Endodermal cell (in vitro differentiated cells): Measurements from ENCODE around the gene PRPF19. TPM values are rescaled to one million over a fixed set of nuclear protein-coding genes. Genes with fewer than 3 reads are reported as not detected.

Experiments used
- DNase-seq: peaks from one replicate; pipeline ENCODE4 v3.0.0-alpha.2; 2017
- H3K27ac ChIP-seq: 2 replicates; pipeline ENCODE4 v1.5.1; 2013; ENCODE audit warnings: mild to moderate bottlenecking, low read depth, low read length, moderate library complexity
- H3K27me3 ChIP-seq: 2 replicates; pipeline ENCODE4 v1.6.1; 2013; ENCODE audit warnings: mild to moderate bottlenecking, low read length, moderate library complexity; ENCODE audit not compliant: insufficient read depth, control insufficient read depth, poor library complexity, severe bottlenecking
- H3K36me3 ChIP-seq: 2 replicates; pipeline ENCODE4 v1.7.0; 2013; ENCODE audit warnings: mild to moderate bottlenecking, low read length, moderate library complexity; ENCODE audit not compliant: control insufficient read depth, insufficient read depth
- H3K4me1 ChIP-seq: one replicate; pipeline ENCODE4 v1.7.0; 2013; ENCODE audit warnings: low read length; ENCODE audit not compliant: control insufficient read depth, insufficient read depth
- H3K4me3 ChIP-seq: 2 replicates; pipeline ENCODE4 v1.5.1; 2013; ENCODE audit warnings: mild to moderate bottlenecking, low read length, moderate library complexity
- H3K9ac ChIP-seq: 2 replicates; pipeline ENCODE4 v1.6.1; 2013; ENCODE audit warnings: mild to moderate bottlenecking, low read length, moderate library complexity; ENCODE audit not compliant: poor library complexity, severe bottlenecking; ENCODE audit errors: extremely low read depth
- H3K9me3 ChIP-seq: 2 replicates; pipeline ENCODE4 v1.6.1; 2013; ENCODE audit warnings: mild to moderate bottlenecking, low read length, moderate library complexity; ENCODE audit not compliant: control insufficient read depth
- H3K27ac Mint-ChIP-seq: 2 replicates; pipeline ENCODE4 v1.8.0; 2020; ENCODE audit warnings: mixed read lengths
- H3K27me3 Mint-ChIP-seq: 2 replicates; pipeline ENCODE4 v1.8.0; 2021; ENCODE audit warnings: mild to moderate bottlenecking, mixed read lengths; ENCODE audit not compliant: insufficient read depth
- H3K36me3 Mint-ChIP-seq: 2 replicates; pipeline ENCODE4 v1.8.0; 2020; ENCODE audit warnings: low read depth, mixed read lengths
- H3K4me1 Mint-ChIP-seq: 2 replicates; pipeline ENCODE4 v1.8.0; 2020; ENCODE audit warnings: mixed read lengths
- H3K4me3 Mint-ChIP-seq: 2 replicates; pipeline ENCODE4 v1.8.0; 2020; ENCODE audit warnings: mild to moderate bottlenecking, moderate library complexity, mixed read lengths
- H3K9me3 Mint-ChIP-seq: 2 replicates; pipeline ENCODE4 v1.8.0; 2020; ENCODE audit warnings: mild to moderate bottlenecking, mixed read lengths
- WGBS, 2 experiments: methylation state at CpG; one replicate each; pipeline versions ENCODE4 v1.1.5 to v1.1.7; 2013; ENCODE audit warnings: missing lambda C conversion rate in 2 of 2, mixed read lengths in 1 of 2; ENCODE audit not compliant: insufficient coverage in 1 of 2, insufficient read length in 1 of 2; 5-methylcytosine and 5-hydroxymethylcytosine counted together
- total RNA-seq, 2 donors: library from RNA; stranded (reverse); fragmentation: NEBNext Ultra II Directional in 1 of 2; extraction: Animal tissue kit (Norgen Biotek cat#: 25700) in 1 of 2; gene quantifications; 2 replicates in 1 of 2; 3 replicates in 1 of 2; pipeline ENCODE4 v1.2.1, GENCODE V29; 2021
- TF ChIP-seq, protein P1 (sequence below): fragments of 200-600 bp; sonication (generic); conservative IDR thresholded peaks from 2 replicates; pipeline ENCODE4 v1.5.0; 2021; ENCODE audit warnings: antibody characterized with exemption, mild to moderate bottlenecking

PRPF19 gene
- total RNA-seq, 2 donors from 2014 or later: 106 to 109 TPM

DNA sequence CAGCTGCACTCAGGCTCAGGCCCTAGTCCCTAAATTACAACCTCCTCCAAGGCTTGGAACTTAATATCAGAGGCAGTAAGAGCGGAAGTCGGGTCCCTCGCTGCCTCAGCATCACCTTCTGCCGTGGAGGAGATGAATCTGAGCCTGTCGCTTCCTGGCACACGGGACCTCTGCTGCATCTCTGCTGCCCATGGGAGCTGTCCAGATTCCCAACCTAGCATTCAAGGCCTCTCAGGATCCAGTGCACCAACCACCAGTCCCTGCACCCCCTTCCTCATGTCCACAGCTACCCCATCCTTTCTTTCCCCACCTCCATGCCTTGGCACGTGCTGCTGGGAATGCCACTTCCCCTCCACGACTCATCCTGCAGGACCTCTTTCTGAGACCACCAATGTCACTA, 48.1 kb downstream of the PRPF19 start:
- Histone ChIP-seq H3K4me3 (no peak overlapping the region), H3K36me3 (no peaks in the 10 kb centered on the region), H3K27ac (no peak overlapping the region), H3K27me3 (peaks cover 14% of the 10 kb centered on the region), H3K9ac (no peak overlapping the region), H3K4me1 (no peaks in the 10 kb centered on the region), H3K9me3 (no peaks in the 10 kb centered on the region)
- no peak overlapping the region for H3K4me3 Mint-ChIP-seq
- H3K27ac Mint-ChIP-seq: no peak overlapping the region
- H3K4me1 Mint-ChIP-seq: no peaks in the 10 kb centered on the region
- H3K36me3 Mint-ChIP-seq: no peaks in the 10 kb centered on the region
- WGBS, 2 experiments: 90 to 97% methylated on average over 4 to 8 of the region's 8 CpGs
- DNase-seq: no peak
- TF ChIP-seq, protein P1, sequence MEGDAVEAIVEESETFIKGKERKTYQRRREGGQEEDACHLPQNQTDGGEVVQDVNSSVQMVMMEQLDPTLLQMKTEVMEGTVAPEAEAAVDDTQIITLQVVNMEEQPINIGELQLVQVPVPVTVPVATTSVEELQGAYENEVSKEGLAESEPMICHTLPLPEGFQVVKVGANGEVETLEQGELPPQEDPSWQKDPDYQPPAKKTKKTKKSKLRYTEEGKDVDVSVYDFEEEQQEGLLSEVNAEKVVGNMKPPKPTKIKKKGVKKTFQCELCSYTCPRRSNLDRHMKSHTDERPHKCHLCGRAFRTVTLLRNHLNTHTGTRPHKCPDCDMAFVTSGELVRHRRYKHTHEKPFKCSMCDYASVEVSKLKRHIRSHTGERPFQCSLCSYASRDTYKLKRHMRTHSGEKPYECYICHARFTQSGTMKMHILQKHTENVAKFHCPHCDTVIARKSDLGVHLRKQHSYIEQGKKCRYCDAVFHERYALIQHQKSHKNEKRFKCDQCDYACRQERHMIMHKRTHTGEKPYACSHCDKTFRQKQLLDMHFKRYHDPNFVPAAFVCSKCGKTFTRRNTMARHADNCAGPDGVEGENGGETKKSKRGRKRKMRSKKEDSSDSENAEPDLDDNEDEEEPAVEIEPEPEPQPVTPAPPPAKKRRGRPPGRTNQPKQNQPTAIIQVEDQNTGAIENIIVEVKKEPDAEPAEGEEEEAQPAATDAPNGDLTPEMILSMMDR: no peak
- H3K27me3 Mint-ChIP-seq: peaks cover 38% of the 10 kb centered on the region
- no peaks in the 10 kb centered on the region for H3K9me3 Mint-ChIP-seq

- no peaks in the 10 kb centered on the region for H3K4me1 Mint-ChIP-seq
- H3K27ac Mint-ChIP-seq: no peak overlapping the region
- H3K9me3 Mint-ChIP-seq: no peaks in the 10 kb centered on the region
- H3K9ac ChIP-seq: no peak overlapping the region
- WGBS, 2 experiments: 87 to 92% methylated on average over 3 to 5 of the region's 5 CpGs
- H3K9me3 ChIP-seq: no peaks in the 10 kb centered on the region
- H3K27me3 Mint-ChIP-seq: peaks cover 43% of the 10 kb centered on the region
- H3K36me3 ChIP-seq: no peaks in the 10 kb centered on the region
- no peak overlapping the region for H3K4me3 Mint-ChIP-seq
- no peak for DNase-seq
- H3K27ac ChIP-seq: no peak overlapping the region
- H3K36me3 Mint-ChIP-seq: no peaks in the 10 kb centered on the region
- H3K27me3 ChIP-seq: peaks cover 14% of the 10 kb centered on the region
- H3K4me1 ChIP-seq: no peaks in the 10 kb centered on the region
- H3K4me3 ChIP-seq: no peak overlapping the region
- TF ChIP-seq, protein P1: no peak
Measured at GRCh38 chr11:60857378-60858232, 48.8 kb downstream of the PRPF19 start.

GRCh38 chr11:60855726-60856633, 50.4 kb downstream of the PRPF19 start, which contains the start of gene PTGDR2:
PTGDR2 (minus strand) TSS chr11:60855950; CDS start chr11:60853722, 2,228 bp downstream.
- no peak within 1 kb of the TSS for H3K9ac ChIP-seq
- H3K27ac Mint-ChIP-seq: no peak within 1 kb of the TSS
- 86 to 87% methylated on average over 4 to 13 of the region's 14 CpGs for WGBS, 2 experiments

More at GRCh38 chr11:60855726-60856633, 50.4 kb downstream of the PRPF19 start, which contains the start of gene PTGDR2:
- TF ChIP-seq, protein P1: no peak
- no peaks in the 10 kb centered on the region for H3K4me1 ChIP-seq
- no peak within 1 kb of the TSS for H3K4me3 Mint-ChIP-seq
- H3K9me3 ChIP-seq: no peaks in the 10 kb centered on the region
- DNase-seq: no peak
- H3K36me3 ChIP-seq: no peaks in the 10 kb centered on the region
- H3K4me3 ChIP-seq: no peak within 1 kb of the TSS
- H3K36me3 Mint-ChIP-seq: peaks cover 9% of the 10 kb centered on the region
- no peaks in the 10 kb centered on the region for H3K9me3 Mint-ChIP-seq
- peaks cover 4% of the 10 kb centered on the region for H3K4me1 Mint-ChIP-seq
- H3K27me3 Mint-ChIP-seq: peaks cover 49% of the 10 kb centered on the region
- H3K27ac ChIP-seq: no peak within 1 kb of the TSS
- peaks cover 14% of the 10 kb centered on the region for H3K27me3 ChIP-seq
